ENCODE measurements around the gene C11orf86. TPM values are rescaled to one million over a fixed set of nuclear protein-coding genes. Genes with fewer than 3 reads are reported as not detected.
A peak's percentile ranks its signal among the peaks of the same experiment; 100 is the strongest.

Gene C11orf86
- total and polyA plus RNA-seq, 2 of the 8 experiments (the other 6 are each of a cell fraction or from before 2014, with no cell fraction given), result 0.91 to 0.97 TPM

DNA sequence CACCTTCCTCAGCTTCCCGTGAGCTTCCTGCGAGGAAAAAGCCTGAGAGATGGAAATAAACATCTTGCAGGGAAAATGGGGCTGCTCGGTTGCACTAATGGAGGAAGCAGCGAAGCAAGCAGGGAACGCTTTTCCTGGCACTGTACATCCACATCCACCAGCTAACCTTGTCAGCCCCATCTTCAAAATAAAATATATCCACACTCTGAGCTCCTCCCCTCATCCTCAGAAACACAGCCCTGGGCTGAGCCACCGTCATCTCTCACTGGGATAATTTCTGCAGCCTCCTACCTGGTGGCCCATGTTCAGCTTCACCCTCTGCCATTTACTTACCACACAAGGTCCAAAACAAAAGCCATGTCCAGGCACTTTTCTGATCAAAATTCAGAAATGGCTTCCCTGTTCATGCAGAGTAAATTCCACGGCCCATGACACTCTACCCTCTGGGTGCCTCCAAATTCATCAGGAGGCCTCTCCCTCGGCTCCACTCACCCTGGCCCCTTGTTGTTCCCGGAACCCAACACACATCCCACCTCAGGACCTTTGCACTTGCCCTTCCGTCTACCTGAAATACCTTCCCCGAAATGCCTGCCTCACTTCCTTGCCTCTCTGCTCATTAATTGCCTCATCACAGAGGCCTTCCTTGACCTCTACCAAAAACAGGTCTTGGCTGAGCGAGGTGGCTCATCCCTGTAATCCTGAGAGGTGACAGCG, 13.0 kb downstream of the C11orf86 start:
- no peak overlapping the region for H3K4me3 ChIP-seq (ENCODE audit: extremely low read depth in 1 of 4, insufficient read depth in 2 of 4, low read depth in 3 of 4, low read length in 4 of 4)
- 89% methylated on average over 13 of the region's 13 CpGs; no CpG with 5 or more reads in 1 of the 2 experiments for WGBS, 2 experiments (ENCODE audit: extremely low coverage in 1 of 2, insufficient coverage in 1 of 2, insufficient read length in 1 of 2, insufficient replicate concordance in 2 of 2, low coverage in 1 of 2, low lambda C conversion rate in 2 of 2, missing lambda C conversion rate in 1 of 2)

More for the DNA sequence above, 13.0 kb downstream of the C11orf86 start:
- H2BK20ac ChIP-seq (ENCODE audit: low read length), result peak overlapping the region; percentile 98; the same call in 1 of the 2 replicates
- no peak overlapping the region for H3K14ac ChIP-seq (ENCODE audit: insufficient read length)
- H3K4me2 ChIP-seq (ENCODE audit: insufficient read depth in 1 of 2, low read depth in 2 of 2, low read length in 2 of 2), result no peak overlapping the region
- H2BK5ac ChIP-seq (ENCODE audit: low read depth, low read length), result peak overlapping the region; percentile 88
- no peak overlapping the region for H3K56ac ChIP-seq (replicated peaks; ENCODE audit: insufficient read length, low read depth, low read length)
- no peaks in the 10 kb centered on the region for H4K20me1 ChIP-seq (replicated peaks in 1 of 2; ENCODE audit: control insufficient read depth in 1 of 2, insufficient read depth in 2 of 2, low read length in 2 of 2)
- POLR2A ChIA-PET (ENCODE audit: partially characterized antibody), result interaction anchor here (0.8 to 4.0 kb wide), 4 partner anchors 12 to 30 kb away, joined by 3 to 14 read pairs (median 8); partner anchors contain the start of genes C11orf86 and PC
- H4K91ac ChIP-seq (replicated peaks; ENCODE audit: insufficient read length, low read length), result peak overlapping the region; percentile 84
- no peak overlapping the region for H3K4ac ChIP-seq (replicated peaks; ENCODE audit: insufficient read length, low read depth, low read length)
- H2BK12ac ChIP-seq (ENCODE audit: low read depth, low read length), result peak overlapping the region; percentile 90; the same call in 1 of the 2 replicates
- peak overlapping the region; percentile 13; the same call in 1 of the 2 replicates for H2BK15ac ChIP-seq (ENCODE audit: low read length)
- H2AK5ac ChIP-seq (ENCODE audit: low read depth, low read length), result peak overlapping the region; percentile 87
- H3K9me3 ChIP-seq (ENCODE audit: insufficient read depth in 2 of 2, low read depth in 1 of 2, low read length in 1 of 2), result no peaks in the 10 kb centered on the region
- DNase-seq (ENCODE audit: low read depth in 1 of 2, low spot score in 2 of 2) (no peak), FAIRE-seq (no peak)
- peak overlapping the region; percentile 91; the same call in 1 of the 2 replicates for H3K18ac ChIP-seq (ENCODE audit: extremely low read depth, low read length)
- no peaks in the 10 kb centered on the region for H3K36me3 ChIP-seq (ENCODE audit: control insufficient read depth in 2 of 4, insufficient read depth in 4 of 4, low read length in 3 of 4)
- H3K4me1 ChIP-seq (replicated peaks in 1 of 4; ENCODE audit: control insufficient read depth in 3 of 4, insufficient read depth in 4 of 4, low read length in 3 of 4), result peaks cover 0 to 6% (median 5%) of the 10 kb centered on the region in 4 experiments; a peak in 6 of 7 replicates
- no peak overlapping the region for H4K5ac ChIP-seq (ENCODE audit: insufficient read length, low read depth, low read length)
- H3K79me2 ChIP-seq (ENCODE audit: control insufficient read depth in 1 of 2, insufficient read depth in 2 of 2, low read length in 2 of 2), result no peaks in the 10 kb centered on the region
- H4K8ac ChIP-seq (ENCODE audit: extremely low read depth, insufficient read depth, low read length), result peak overlapping the region; percentile 22; the same call in 1 of the 2 replicates
- no peaks in the 10 kb centered on the region for H3K79me1 ChIP-seq (ENCODE audit: low read depth, low read length)
- H3K23ac ChIP-seq (ENCODE audit: insufficient read length), result no peak overlapping the region
- no peak overlapping the region for H2AFZ ChIP-seq (ENCODE audit: low read length)
- H3K27me3 ChIP-seq (replicated peaks in 1 of 4; ENCODE audit: control insufficient read depth in 3 of 4, extremely low read depth in 1 of 4, insufficient read depth in 3 of 4, low read length in 3 of 4), result no peaks in the 10 kb centered on the region
- TF ChIP-seq KDM1A (IDR thresholded peaks at IDR 0.05; ENCODE audit: borderline replicate concordance, low read length), result peak; percentile 69; the same call in 1 of the 2 replicates
- TF ChIP-seq SP2 (IDR thresholded peaks at IDR 0.05; ENCODE audit: low read length), result no peak
- H3K27ac ChIP-seq (ENCODE audit: low read depth, low read length), result no peak overlapping the region; the same call in 1 of the 2 replicates
- CTCF ChIA-PET (ENCODE audit: partially characterized antibody), result interaction anchor here (0.6 to 5.6 kb wide), 5 partner anchors 12 to 160 kb away, joined by 3 to 45 read pairs (median 5); partner anchors contain the start of gene C11orf86
- H3K23me2 ChIP-seq (ENCODE audit: low read depth, low read length), result no peaks in the 10 kb centered on the region
- H2BK120ac ChIP-seq (replicated peaks; ENCODE audit: low read depth, low read length), result peak overlapping the region; percentile 1
- H3K9ac ChIP-seq (replicated peaks in 1 of 4; ENCODE audit: extremely low read depth in 1 of 4, low read depth in 3 of 4, low read length in 3 of 4), result no peak overlapping the region
